Stimulated activated CD4-positive, alpha-beta T cell treated with anti-CD3 and anti-CD28 coated beads, Interleukin-4, amount 100 ng/mL, for 4 hours (primary cell): ENCODE results near the gene PDE6G.

Experiments
- DNase-seq, 2 experiments: peaks; one replicate each; pipeline ENCODE4 v3.0.0-alpha.2; 2020

PDE6G gene

DNA sequence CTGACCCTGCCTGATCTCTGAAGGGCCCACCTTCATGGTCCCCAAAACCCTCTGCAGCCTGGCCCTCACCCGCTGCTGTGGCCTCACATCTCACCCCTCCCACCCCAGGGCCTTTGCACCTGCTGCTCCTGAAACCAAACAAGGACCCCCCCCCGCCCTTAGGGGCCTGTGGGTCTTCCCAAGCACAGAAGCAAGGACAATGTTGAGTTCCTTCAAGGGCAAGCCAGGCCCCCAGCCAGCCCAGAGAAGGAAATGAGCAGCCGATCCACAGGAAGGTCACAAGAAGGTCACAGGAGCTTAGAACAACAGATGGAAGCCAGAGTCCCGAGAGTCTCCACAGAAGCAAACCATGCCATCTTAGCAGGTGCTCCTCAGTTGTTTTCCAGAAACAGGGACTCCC lies 493 bp upstream of the PDE6G start:
- DNase-seq: no peak

DNA sequence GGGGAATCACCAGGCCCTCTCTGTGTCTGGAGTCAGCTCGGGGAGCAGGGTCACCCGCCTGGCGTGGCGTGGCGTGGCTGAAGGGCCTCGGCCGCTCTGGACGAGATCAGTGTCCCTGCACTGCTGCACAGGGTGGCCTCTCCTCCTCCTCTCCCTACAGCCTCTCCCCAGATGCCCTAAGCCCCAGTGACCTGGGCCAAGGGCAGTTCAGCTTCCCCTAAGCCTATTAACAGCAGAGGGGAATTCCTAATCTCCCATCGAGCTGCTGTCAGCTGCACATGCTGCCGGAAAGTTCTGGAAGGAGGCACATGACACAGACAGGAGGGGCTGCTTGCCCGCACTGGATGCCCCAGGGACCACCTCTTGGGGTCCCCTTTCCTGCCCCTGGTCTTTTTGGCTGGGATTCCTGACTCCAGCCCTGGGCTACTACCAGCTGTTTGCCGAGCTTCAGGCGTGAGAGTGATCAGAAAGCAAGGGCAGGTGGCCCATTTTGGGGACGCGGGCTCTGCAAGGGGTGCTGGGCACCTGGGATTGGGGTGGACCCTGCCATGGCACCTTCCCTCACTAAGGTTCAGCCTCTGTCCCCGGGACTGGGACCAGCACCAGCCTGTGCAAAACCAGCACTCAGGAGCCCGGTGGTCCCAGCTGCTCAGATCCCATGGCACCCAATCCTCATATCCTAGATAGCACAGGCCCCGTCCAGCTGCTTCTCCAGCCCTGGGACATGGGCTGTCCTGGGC lies 794 bp downstream of the PDE6G start:
- no peak for DNase-seq

DNA sequence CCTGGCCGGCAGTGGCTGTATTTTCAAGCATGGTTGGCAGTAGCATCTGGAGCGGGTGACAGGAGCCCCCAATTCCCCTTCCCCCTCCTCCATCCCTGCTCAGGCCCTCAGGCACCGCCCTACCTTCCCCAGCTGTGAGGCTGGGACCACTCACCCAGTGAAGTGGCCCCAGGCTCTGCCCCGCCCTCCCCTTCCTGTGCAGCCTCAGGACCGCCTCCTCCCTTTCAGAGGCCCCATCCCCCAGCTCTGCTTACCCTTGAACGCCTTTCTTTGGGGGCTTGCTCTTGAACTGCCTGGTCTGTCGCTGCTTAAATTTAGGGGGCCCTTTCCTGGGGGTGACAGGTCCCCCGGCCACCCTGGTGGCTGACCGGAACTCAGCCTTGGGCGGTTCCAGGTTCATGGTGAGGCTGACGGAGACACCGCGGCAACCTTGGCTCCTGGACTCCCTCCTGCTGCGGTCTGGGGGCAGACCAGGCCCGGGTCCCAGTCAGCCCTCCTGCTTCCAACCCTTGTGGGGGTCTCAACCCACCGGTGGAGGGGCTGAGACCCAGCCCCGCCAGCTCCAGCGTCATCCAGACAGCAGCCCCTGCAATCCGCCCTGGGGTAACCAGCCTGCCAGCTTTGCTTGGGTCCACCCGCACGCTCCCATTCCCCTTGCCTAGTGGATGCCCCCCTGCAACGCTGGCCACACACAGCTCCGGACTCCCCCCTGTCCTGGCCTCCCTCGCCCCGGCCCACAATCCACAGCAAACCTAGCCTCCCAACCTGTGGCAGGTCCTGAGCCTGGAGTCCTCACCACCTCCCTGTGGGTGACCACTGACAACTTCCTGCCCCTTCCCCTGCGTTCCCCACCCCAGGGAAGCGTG lies 3.2 kb downstream of the PDE6G start:
- DNase-seq: no peak

DNA sequence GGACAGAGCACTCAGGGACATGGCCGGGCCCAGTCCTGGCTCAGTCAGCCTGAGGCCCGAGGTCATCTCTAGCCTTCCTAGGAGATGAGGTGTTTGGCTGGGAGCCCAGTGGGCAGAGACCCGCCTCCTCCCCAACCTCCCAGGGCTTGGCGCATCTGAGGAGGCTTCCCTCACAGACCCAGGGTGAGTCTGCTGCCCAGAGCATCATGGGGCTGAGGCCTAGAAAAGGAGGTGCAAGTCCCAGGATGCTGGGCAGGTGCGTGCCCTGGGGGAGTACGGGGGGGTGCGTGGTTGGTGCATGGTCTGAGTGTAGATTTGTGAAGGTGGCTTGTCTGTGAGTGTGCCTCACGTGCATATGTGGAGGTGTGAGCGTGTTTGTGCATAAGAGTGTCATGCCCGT lies 4.7 kb downstream of the PDE6G start:
- DNase-seq: no peak

DNA sequence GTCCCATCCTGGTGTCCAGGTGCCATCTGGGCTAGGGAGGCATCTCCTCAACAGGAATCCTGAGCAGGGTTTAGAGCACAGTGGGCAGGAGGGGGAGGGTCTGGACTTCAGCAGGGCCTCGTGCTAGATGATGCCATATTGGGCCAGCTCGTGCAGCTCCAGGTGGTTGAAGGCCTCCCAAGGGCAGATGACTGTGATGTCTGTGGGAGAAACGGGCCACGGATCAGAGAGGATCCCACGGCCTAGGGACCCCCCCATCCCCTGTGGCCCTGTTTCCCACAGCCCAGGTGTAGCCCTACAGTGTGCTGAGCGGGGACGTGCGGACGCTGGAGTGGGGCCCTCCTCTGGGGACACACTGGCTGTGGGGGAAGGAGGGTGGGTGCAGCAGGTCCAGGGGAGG lies 5.4 kb downstream of the PDE6G start:
- no peak for DNase-seq

DNA sequence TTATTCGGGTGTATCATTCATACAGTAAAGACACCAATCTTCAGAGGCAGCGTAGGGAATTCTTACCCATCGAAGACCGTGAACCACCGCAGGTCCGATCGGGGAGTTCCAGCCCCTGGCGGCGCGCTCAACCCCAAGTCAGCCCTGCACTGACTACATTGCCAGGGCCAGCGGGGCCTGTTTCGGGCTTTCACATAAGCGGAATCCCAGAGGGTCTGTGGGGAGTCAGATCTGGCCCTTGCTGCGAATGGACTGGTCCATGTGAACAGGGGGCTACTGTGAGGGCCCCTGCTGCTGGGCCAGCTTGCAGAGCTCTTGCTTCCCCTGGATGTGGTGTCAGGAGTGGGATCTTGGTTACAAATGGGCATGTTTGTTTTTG lies 7.6 kb downstream of the PDE6G start:
- no peak for DNase-seq

DNA sequence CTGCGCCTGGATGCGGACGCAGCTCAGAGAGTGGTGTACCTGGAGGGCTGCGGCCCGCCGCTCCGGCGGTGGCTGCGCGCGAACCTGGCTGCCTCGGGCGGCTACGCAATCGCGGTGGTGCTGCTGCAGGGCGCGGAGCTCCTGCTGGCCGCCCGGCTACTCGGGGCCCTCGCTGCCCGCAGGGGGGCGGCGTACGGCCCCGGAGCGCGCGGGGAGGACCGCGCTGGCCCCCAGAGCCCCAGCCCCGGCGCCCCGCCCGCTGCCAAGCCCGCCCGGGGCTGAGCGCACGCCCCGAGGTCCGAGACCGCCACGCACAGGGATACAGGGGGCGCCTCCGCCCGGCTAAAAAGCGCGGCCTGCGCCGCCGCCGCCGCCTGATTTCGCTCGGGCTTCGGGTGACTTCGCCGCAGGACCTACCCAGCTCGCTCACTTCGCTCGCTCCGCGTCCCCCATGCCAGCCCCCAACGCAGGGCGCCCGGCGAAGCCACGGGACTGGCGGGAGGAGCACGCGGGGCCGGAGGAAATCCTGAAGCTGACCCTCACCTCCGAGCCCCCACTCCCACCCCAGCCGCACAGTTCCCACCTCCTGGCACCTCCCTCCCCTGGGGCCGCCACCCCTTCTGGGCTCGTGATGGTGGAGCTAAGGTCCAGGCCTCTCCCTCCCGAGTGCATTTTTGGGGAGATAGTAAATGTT lies 8.2 kb downstream of the PDE6G start:
- DNase-seq: no peak

DNA sequence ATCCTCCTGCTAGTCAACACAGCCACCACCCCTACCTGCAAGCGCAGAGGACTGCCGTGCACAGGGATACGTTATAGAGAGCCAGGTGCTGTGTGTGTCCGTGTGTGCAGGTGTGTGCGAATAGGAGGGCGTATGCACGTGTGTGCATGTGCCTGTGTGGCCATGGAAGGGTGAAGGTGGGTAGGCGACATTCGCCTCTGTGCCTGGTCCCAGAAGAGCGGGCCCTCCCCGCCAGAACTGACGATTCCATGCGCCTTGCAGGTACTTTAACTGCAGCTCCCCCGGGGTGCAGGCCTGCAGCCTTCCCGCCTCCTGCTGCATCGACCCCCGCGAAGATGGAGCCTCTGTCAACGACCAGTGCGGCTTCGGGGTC lies 8.7 kb downstream of the PDE6G start:
- no peak for DNase-seq

DNA sequence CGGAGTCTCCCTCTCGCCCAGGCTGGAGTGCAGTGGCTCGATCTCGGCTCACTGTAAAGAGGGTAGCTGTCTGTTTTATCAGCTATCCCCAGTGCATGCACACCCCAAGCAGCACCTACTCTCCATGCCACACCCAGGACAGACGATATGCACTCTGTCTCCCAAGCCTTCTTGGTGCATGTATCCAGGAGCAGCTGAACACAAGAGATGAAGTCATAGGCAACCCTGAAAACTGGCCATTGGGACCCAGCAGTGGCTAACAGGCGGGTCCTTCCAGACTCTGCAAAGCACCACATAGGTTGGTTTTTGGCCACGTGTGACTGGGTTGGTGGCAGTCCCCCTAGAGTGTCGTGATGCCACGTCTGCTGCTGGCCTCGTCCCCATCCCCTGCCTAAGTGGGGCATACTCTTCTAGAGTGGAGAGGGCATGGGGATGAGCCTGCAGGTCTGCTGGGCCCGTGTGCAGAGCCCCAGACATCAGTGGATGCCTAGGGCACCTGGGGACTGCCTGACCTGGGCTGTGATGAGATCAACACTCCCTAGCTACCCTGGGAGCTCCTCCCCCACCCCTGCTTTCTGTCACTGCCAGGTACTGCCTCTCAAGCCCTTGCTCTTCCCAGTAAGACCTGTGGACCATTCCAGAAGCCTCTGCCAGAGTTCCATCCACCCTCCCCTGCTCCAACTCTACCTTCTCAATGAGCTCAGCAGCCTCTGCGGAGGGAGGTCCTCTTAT lies 9.3 kb downstream of the PDE6G start:
- no peak for DNase-seq

DNA sequence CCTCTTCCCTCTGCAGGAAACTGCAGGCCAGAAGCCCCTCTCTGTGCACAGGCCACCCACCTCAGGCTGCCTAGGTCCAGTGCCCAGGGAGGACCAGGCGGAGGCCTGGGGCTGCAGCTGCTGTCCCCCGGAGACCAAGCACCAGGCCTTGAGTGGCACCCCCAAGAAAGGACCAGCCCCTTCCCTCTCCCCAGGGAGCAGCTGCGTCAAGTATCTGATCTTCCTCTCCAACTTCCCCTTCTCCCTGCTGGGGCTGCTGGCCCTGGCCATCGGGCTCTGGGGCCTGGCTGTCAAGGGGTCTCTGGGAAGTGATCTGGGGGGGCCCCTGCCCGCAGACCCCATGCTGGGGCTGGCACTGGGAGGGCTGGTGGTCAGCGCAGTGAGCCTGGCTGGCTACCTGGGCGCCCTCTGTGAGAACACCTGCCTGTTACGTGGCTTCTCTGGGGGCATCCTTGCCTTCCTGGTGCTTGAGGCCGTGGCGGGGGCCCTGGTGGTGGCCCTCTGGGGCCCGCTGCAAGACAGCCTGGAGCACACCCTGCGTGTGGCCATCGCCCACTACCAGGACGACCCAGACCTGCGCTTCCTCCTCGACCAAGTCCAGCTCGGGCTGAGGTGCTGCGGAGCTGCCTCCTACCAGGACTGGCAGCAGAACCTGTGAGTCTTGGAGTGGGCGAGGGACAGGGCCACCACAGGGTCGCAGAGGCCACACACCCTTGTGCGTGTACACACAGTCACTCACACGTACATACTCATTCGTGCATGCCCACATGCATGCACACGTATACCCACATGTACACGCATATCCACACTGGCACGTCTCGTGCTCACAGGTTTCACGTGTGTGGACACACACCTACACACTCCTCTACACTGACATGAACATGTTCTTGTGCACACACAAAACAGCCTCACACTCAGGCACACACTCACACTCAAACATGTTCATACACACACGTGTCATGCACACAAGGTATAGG lies 11.1 kb downstream of the PDE6G start:
- no peak for DNase-seq

DNA sequence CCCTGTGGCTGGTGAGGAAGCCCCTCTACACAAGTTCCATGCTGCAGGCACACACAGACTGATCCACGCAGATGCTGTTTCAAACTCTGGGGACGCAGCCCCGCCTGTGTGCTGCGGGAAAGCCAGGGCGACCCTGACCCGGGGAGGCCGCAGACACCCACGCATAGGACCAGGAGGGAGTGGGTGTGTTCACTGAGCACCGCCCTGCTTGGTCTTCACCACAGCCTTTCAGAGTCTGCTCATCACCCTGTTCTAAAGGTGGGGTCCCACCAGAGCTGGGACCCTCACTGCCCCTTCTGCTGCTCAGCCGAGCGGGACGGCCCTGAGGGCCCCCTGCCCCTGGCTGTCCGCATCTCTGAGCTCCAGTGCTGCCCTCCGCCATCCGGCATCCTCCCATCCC lies 11.8 kb downstream of the PDE6G start:
- no peak for DNase-seq

DNA sequence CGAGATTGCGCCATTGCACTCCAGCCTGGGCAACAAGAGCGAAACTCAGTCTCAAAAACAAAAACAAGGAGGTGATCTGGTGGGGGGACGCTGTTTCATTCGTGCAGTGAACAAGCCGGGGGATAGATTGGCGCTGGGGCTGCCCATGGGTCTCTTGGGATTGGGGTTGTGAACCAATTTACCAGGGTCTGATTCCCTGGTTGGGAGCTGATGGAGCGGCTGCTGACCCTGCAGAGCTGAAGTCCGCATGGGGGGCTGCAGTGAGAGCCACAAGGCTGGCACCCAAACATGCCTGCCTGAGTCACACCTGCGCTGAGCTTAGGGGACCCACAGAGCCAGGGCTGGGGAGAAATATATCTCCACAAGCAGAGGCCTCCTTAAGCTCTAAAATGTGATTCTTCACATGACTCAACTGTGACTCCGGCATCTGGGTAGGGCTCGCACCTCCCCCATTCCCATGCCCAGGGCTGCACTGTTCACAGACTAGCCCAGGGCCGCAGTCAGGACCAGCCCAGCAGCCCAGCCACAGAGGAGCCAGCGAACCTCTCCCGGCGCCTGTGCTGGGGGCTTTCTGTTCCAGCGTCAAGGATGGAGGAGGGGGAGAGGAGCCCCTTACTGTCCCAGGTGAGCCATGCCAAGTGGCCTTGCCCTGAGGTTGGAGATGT lies 14.4 kb downstream of the PDE6G start:
- no peak for DNase-seq

DNA sequence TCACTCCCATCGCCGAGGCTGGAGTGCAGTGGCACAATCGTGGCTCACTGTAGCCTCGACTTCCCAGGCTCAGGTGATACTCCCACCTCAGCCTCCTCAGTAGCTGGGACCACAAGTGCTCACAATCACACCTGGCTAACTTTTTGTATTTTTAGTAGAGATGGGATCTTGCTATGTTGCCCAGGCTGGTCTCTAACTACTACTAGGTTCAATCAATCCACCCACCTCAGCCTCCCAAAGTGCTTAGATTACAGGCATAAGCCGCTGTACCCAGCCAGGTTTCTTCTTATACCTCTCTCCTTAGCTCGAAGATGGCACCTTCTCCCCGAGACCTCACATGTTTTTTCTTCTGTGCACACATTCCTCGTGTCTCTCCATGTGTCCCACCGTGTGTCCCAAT lies 16.3 kb downstream of the PDE6G start:
- DNase-seq: no peak

DNA sequence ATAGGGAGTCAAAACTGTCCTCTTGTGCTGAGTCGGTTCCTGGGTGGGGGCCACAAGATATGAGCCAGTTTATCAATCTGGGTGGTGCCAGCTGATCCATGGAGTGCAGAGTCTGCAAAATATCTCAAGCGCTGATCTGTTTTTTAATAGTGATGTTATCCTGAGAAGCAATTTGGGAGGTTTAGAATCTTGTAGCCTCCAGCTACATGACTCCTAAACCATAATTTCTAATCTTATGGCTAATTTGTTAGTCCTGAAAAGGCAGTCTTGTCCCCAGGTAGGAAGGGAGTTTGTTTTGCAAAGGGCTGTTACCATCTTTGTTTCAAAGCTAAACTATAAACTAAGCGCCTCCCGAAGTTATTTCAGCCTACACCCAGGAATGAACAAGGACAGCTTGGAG lies 17.7 kb downstream of the PDE6G start:
- DNase-seq: no peak

DNA sequence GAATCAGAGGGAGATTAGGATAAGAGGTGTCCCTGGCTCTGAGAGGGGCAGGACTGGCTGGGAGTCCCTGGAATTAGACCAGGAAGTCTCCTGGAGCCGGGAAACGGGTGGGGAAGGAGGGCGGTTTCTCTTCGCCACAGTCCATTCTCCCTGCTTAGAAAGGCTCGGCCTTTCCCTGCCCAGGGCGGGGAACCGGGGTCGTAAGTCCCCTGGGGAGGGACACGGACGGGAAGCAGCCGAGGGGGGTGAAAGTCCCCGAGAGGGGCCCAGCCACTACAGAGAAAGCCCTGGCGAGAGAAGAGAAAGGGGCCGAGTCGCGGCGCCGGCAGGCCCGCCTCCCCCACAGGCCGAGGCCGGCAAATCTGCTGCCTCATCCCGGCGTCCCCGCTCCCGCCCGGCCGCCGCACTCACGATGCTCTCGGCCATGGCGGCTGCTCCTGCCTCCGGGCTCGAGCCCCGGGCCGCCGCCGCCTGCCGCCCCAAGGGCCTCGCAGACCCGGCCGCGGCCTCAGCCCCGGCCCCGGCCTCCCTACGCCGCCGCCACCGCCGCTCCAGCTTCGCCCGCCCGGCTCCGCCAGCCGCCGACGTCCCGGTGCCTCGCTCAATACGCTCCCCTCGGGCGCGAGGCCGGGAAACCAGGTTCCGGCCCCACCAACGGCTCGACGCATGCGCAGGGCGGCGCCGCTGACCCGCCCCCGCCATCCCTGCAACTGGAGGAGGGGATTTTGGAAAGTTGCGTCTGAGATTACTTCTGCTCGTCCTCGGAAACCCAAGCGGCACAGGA lies 19.6 kb downstream of the PDE6G start, which contains the start of the genes NPLOC4 and TSPAN10:
Gene NPLOC4, minus strand, starts transcription at position 608 of the 784 bp plus-strand sequence. Its CDS starts 182 bp downstream, at position 426.
Gene TSPAN10, plus strand, starts transcription at position 692 of the 784 bp plus-strand sequence. CDS start 5,217 bp downstream, outside the sequence.
- DNase-seq: peak; percentile 82 to 88

DNA sequence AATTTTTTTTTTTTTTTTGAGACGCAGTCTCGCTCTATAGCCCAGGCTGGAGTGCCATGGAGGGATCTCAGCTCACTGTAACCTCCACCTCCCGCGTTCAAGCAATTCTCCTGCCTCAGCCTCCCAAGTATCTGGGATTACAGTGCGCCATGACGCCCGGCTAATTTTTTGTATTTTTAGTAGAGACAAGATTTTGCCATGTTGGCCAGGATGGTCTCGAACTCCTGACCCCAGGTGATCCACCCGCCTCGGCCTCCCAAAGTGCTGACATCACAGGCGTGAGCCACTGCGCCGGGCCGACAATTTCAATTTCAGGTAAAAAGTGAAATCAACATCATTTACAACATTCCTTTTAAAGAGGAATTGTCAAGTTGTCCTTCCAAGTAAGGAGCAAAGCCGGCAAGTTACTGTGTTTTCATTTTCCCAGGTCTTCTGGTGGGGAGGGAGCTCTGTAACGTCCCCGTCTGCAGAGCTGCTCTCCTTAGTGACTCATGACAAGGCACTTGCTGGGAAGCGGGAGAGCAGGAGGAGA lies 20.3 kb downstream of the PDE6G start:
- DNase-seq: no peak

DNA sequence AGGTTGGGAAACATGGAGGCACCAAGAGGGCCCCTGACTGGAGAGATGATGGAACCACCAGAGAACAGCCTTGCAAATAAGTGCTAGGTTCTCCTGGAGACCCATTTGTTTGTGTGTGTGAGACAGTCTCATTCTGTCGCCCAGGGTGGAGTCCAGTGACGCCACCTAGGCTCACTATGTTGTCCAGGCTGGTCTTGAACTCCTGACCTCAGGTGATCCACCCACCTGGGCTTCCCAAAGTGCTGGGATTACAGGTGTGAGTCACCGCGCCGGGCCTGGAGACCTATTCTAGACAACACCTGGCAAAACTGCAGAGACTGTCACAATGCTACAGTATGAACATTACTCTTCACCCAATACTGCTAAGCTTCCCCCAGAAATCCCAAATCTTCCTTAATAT lies 20.9 kb downstream of the PDE6G start:
- no peak for DNase-seq

DNA sequence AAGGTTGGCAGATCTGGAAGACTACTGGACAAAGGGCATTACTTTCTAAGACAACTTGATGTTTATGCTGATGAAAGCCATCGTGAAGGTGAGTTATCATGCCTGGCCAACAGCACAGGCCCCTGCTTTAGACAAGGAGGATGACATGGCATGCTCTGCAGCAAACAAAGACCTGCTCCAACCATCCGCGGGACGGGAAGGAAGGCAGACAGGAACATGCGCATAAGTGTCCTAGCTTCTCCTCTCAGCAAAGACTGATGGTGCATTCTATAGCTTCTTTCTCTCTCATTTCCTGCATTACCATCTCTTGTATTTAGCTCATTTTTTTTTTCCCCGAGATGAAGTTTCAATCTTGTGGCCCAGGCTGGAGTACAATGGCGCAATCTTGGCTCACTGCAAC lies 24.9 kb downstream of the PDE6G start:
- DNase-seq: no peak

DNA sequence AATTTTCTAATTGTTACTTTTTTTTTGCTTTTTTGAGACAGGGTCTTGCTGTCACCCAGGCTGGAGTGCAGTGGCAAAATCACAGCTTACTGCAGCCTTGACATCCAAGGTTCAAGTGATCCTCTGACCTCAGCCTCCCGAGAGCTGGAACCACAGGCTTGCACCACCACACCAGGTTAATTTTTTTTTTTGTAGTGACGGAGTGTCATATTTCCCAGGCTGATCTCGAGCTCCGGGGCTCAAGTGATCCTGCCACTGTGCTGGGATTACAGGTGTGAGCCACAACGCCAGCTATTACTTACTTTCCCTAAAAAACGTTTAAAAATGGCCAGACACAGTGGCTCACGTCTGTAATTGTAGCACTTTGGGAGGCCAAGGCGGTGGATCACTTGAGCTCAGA lies 26.1 kb downstream of the PDE6G start:
- DNase-seq: no peak
